Measurements from ENCODE around the gene C2CD2.
"Not testable (repeated sequence)": the region's sequence is repeated elsewhere in the genome, so short reads cannot be mapped to it uniquely, and the experiment has no call there.

C2CD2 gene

DNA sequence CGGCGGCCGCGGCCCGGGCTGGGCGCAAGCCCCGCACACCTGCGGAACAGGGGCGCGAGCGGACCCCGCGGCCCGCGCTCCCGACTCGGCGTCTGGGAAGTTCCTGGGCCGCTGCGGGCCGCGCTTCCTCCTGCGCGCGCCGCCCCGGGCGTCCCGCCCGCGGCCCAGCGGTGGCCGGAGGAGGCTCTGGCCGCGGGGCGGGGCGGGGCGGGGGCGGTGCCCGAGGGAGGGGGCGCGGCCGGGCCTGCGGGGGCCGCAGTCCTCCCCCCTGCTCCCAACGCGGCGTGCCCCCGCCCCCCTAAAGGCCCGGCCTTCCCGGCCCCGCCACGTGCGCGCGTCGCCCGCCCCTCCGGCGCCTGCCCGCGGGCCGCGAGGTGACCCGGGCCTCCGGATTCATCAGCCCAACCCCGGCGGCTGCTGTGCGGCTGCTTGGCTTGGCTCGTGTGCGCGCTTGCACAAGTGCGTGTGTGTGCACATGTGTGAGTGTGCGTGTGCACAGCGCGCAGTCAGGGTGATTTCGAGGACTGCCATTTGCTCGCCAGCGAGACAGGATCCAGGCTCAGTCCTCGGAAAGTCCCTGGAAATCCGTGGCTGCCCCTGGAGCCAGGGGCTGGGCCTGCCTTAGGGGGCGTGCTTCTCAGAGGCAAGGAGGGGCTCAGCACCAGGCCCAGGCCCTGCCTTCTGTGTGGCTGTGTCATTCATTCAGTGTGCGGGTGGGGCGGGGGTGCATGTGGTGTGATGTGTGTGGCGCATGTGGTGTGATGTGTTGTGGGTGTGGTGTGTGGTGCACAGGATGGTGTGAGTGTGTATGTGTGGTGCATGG is at the start of gene C2CD2:
TSS of gene C2CD2 (minus strand) at position 188 of the 823 bp plus-strand sequence. CDS start 370 bp downstream, outside the sequence.
- no peak for DNase-seq (ENCODE audit: low read depth in 2 of 2)

GRCh38 chr21:42003051-42003461 is 49.2 kb upstream of the C2CD2 start:
- DNase-seq (ENCODE audit: low read depth in 2 of 2), result no peak

DNA sequence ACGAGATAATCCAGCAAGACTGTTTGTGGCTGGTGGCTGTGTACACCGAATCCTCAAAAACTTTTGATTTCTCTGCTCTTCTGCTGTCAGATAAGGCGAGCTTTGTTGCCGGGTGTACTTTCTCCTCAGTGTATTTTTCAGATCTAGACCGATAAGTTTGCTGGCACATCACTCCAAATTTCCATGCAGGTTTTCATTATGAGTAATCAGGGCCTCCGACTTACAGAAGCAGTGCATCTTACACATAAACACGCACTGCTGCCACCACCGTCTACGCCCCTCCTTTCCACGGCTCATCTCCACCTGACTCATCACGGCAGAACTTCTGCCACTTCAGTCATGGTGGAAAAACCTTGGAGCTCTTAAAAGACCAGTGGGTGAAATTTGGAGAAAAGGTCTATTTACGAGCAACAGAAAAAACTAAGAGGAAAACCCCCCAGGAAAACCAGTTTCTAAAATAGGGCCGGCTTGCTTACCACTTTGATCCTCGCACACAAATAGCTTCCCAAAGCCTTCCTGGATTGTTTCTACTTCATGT is 48.7 kb upstream of the C2CD2 start:
- DNase-seq (ENCODE audit: low read depth in 2 of 2), result peak in 1 of 2 donors; percentile 63

GRCh38 chr21:42001781-42002180 is 48.0 kb upstream of the C2CD2 start:
- no peak for DNase-seq (ENCODE audit: low read depth in 2 of 2)

DNA sequence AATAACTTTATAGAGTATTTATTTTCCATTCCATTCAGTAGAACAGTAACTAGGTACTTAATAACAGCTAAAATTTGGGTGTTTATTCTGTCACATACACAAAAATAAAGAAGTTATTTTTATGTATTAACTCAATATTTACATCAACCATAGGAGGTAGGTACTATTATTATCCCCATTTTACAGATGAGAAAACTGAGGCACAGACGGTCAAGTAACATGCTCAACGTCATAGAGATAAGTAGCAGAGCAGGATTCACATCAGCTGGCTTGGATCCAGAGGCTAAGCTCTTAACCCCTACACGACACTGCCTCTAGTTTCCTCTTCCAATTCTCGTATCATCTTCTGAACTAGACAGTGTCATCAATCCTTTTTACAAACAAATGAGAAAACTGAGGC is 47.1 kb upstream of the C2CD2 start:
- DNase-seq (ENCODE audit: low read depth in 2 of 2), result no peak

- no peak for DNase-seq (ENCODE audit: low read depth in 2 of 2)
Observed at GRCh38 chr21:41997657-41998056, 43.8 kb upstream of the C2CD2 start.

DNA sequence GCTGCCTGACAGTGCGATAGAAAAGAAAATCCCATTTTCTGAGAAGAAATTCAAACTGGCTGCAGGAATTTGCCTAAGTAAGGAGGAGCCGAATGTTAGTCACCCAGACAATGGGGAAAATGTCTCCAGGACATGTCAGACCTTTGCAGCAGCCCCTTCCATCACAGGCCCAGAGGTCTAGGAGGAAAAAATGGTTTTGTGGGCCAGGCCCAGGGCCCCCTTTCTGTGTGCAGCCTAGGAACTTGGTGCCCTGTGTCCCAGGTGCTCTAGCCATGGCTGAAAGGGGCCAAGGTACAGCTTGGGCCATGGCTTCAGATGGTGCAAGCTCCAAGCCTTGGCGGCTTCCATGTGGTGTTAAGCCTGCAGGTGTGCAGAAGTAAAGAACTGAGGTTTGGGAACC is 41.8 kb upstream of the C2CD2 start:
- no peak for DNase-seq (ENCODE audit: low read depth in 2 of 2)

DNA sequence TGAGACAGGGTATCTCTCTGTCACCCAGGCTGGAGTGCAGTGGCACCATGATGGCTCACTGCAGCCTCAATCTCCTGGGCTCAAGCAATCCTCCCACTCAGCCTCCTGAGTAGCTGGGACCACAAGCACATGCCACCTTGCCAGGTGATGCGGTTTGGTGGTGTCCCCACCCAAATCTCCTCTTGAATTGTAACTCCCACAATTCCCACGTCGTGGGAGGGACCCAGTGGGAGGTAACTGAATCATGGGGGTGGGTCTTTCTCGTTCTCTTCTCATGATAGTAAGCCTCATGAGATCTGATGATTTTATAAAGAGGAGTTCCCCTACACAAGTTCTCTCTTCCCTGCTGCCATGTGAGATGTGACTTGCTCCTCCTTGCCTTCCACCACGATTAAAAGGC is 40.8 kb upstream of the C2CD2 start:
- not testable (repeated sequence) for DNase-seq (ENCODE audit: low read depth in 2 of 2)

- no peak for DNase-seq (ENCODE audit: low read depth in 2 of 2)
Observed at GRCh38 chr21:41993744-41994143, 39.9 kb upstream of the C2CD2 start.

DNA sequence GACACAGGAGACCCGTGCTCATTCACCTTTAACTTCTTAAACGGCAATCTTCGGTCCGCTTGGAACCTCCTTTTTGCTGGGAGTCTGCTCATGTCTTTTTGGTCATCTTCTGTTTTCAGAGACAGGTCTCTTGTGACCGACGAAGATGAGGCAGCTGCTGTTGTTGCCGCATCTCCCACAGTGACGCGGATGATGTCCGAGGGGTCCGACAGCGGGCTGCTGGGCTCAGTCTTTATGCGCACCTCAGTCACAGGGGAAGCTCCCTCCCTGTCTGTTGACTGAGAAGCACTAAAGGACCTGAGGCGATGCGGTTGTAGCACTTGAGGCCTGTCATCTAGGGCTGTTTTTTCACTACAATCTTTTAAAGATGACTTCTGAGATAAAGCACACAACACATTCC is 38.8 kb upstream of the C2CD2 start:
- DNase-seq (ENCODE audit: low read depth in 2 of 2), result no peak

- no peak for DNase-seq (ENCODE audit: low read depth in 2 of 2)
Observed at GRCh38 chr21:41991659-41992058, 37.8 kb upstream of the C2CD2 start.

DNA sequence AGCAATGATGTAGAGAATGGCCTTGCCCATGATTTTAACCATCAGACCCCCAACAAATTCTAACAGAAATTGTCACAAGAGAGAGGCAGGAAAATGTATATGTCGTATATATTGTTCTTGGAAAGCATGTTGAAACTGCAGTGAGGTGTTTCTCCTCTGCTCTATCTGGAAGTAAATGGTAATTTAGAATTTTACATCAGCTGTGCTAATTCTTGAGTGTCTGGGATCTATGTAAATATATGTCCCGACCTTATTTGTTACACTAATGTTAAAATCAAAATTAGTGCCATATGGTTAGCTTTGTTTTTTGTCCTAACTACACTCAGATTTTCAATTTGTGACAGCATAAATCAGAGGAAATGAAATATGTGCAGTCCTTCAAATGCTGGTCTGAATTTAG is 35.9 kb upstream of the C2CD2 start:
- DNase-seq (ENCODE audit: low read depth in 2 of 2), result no peak

DNA sequence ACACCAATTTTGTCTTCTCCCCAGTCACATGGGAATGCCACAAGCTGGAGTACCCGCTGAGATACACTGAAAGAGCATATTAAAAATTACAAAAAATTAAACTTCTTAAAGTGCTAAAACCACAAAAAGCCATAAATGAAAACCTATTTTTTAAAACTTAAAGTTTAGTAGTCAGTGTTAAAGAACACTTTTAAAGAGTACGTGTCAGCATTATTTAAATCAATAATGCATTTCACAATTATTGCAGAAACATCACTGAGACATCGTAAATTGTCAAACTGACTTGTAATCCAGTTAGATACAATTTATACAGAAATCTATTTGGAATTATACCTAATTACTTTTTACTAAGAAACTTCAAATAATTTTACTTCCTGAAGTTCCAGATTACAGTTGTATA is 33.5 kb upstream of the C2CD2 start:
- DNase-seq (ENCODE audit: low read depth in 2 of 2), result no peak

DNA sequence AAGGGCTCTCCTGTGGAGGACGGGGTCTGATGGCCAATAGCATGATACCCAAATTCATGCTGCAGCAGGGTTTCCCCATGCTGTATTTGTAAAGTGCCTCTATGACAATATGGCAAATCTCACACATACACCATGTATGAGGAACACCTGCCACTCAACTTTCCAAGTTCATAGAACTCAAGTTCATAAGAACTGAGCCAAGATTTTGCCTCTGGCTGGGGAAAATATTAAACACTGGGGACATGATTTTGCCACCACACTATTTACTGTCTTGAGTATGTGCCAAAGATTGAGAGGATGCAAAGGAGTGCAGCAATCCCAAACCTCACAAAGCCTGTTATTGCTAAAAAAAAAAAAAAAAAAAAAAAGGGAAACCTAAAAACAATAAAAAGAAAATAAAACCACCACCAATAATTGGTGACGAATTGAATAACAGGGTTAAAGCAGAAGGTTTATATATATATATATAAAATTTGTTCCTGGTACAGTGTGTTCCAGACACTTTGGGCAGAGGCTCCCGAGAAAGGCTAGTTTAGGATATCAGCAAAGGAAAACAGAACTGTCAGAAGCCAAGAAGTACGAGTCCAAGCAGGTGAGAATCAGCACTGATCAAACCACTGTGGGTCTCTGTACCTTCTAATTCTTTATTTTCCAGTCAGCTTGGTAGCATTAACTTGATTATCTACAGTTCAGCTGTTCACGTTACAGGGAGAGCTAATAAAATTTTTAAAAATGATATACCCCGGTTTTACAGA is 32.0 kb upstream of the C2CD2 start:
- DNase-seq (ENCODE audit: low read depth in 2 of 2), result no peak

GRCh38 chr21:41983229-41983628 is 29.4 kb upstream of the C2CD2 start:
- no peak for DNase-seq (ENCODE audit: low read depth in 2 of 2)

- no peak for DNase-seq (ENCODE audit: low read depth in 2 of 2)
Observed at GRCh38 chr21:41980561-41980960, 26.7 kb upstream of the C2CD2 start.

GRCh38 chr21:41979751-41980369 is 26.0 kb upstream of the C2CD2 start:
- DNase-seq (ENCODE audit: low read depth in 2 of 2), result no peak

DNA sequence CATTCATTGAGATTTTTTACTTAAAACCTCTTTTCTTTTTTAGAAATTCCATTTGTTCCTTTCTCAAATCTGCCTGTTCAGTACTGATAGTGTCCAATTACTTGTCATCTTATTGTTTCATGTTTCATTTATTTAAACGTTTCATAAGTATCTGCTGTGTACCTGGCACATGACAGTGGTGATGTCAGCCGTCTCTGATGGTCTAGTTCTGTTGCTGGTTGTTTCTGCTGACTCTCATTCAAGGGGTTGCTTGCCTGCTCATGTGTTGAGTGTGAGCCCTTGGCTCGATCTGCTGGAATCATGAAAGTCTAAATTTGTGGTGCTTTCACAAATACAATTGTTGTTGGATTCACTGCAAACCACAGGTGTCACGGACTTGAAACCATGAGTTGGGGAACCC is 25.5 kb upstream of the C2CD2 start:
- no peak for DNase-seq (ENCODE audit: low read depth in 2 of 2)

DNA sequence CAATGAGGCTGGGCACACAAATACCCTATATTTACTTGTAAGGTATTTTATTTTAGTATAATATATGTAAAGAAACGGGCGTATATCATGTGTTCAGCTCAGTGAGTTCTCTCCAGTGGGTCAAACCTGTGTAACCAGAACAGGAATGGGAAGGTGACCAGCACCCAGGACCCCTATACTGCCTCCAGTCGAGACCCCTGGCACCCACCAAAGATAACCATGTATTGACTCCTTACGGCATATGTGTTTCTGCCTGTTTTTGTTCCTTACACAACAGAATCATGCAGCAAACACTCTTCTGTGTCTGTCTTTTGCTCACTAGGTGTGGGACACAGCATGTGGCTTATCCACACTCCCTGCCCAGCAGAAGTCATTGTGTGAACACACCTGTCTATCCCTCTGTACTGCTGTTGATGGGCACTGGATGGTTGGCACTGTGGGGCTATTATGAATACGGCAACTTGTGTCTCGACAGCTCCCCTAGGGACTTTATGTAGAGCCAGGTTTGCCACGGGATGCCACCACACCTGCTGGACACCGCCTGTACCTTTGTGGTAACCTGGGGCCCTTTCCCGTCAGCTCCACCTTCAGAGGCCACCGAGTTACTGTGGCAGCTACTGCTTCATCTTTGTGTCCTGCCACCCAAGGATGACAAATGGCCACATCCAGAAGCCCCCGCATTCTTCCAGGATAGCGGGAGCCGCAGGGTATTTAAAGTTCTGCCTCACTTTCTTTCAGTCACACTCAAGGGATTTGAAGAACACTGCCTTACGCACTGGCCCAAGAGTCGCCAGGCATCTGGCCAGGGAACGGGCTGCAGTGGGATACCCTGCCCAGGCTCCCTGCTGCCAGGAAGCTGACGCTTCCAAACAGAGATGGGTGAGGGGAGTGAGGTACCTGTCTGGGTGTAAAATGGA is 23.5 kb upstream of the C2CD2 start:
- no peak for DNase-seq (ENCODE audit: low read depth in 2 of 2)

DNA sequence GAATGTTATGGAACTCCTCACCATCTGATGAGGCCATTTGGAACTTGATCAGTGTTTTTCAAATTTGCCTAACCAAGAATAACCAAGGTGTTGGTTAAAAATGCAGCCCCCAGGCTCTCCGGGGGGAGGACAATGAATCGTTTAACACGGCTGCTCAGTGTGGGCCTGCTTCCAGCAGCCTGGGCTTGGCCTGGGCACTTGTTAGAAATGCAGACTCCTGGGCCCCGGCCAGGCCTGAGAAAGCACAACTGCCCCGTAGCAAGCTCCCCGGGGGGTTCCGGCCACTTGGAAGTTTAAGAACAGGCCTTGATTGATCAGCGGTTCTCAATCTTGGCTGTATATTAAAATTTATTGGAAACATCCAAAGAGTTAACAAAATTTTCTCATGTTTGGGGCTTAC is 22.8 kb upstream of the C2CD2 start:
- no peak for DNase-seq (ENCODE audit: low read depth in 2 of 2)
